HL-60 (cell line): ENCODE results near the gene GARRE1.
"Not testable (repeated sequence)": the region's sequence is repeated elsewhere in the genome, so short reads cannot be mapped to it uniquely, and the experiment has no call there.

ENCODE experiments used
- DNase-seq, 2 experiments: peaks; one replicate each; pipeline ENCODE4 v3.0.0-alpha.2; 2010 to 2020; ENCODE audit warnings: low read depth in 1 of 2, low spot score in 1 of 2
- H3K27ac ChIP-seq: fragments of 250-450 bp; sonication (Bioruptor Pico); replicated peaks from 2 replicates; pipeline ENCODE4 v1.5.1; 2020; ENCODE audit warnings: mild to moderate bottlenecking, moderate library complexity
- H3K27me3 ChIP-seq: fragments of 250-450 bp; sonication (Bioruptor Pico); 2 replicates; pipeline ENCODE4 v1.5.1; 2021; ENCODE audit warnings: mild to moderate bottlenecking, moderate library complexity; ENCODE audit not compliant: insufficient read depth, poor library complexity, severe bottlenecking
- H3K4me3 ChIP-seq: replicated peaks from 2 replicates; pipeline ENCODE4 v1.5.1; 2011; ENCODE audit warnings: mild to moderate bottlenecking, control low read depth, low read length; ENCODE audit not compliant: insufficient read depth
- CTCF ChIP-seq: IDR thresholded peaks from one replicate; pipeline ENCODE4 v1.5.1; 2011; ENCODE audit warnings: low read length, control low read depth, inconsistent platforms; ENCODE audit not compliant: insufficient read depth
- GABPA ChIP-seq: IDR thresholded peaks from 2 replicates; pipeline ENCODE4 v1.6.1; 2012; ENCODE audit warnings: low read depth
- POLR2AphosphoS5 ChIP-seq: IDR thresholded peaks from 2 replicates; pipeline ENCODE4 v1.6.1; 2012; ENCODE audit warnings: low read depth
- REST ChIP-seq: IDR thresholded peaks from 2 replicates; pipeline ENCODE4 v1.6.1; 2012; ENCODE audit warnings: low read depth; ENCODE audit not compliant: insufficient replicate concordance
- SPI1 ChIP-seq: IDR thresholded peaks from 2 replicates; pipeline ENCODE4 v1.6.1; 2012; ENCODE audit warnings: low read depth, mild to moderate bottlenecking, borderline replicate concordance

GARRE1 gene

GRCh38 chr19:34277244-34277643 lies 22.9 kb downstream of the GARRE1 start:
- Histone ChIP-seq H3K27ac (no peak overlapping the region), H3K27me3 (no peaks in the 10 kb centered on the region), H3K4me3 (no peak overlapping the region)
- TF ChIP-seq CTCF, result no peak
- no peak for TF ChIP-seq SPI1
- no peak for TF ChIP-seq REST
- TF ChIP-seq GABPA, result no peak
- TF ChIP-seq POLR2AphosphoS5, result no peak
- no peak for DNase-seq

GRCh38 chr19:34278783-34279182 lies 24.4 kb downstream of the GARRE1 start:
- no peak overlapping the region for H3K27ac ChIP-seq
- no peak for DNase-seq
- H3K4me3 ChIP-seq, result no peak overlapping the region

GRCh38 chr19:34281444-34281843 lies 27.1 kb downstream of the GARRE1 start:
- DNase-seq, H3K27ac ChIP-seq, H3K4me3 ChIP-seq, H3K27me3 ChIP-seq: not testable (repeated sequence)

More at GRCh38 chr19:34278783-34279182, 24.4 kb downstream of the GARRE1 start:
- TF ChIP-seq POLR2AphosphoS5, result no peak
- TF ChIP-seq SPI1, result no peak
- no peak for TF ChIP-seq CTCF
- no peak for TF ChIP-seq REST
- TF ChIP-seq GABPA, result no peak
- no peaks in the 10 kb centered on the region for H3K27me3 ChIP-seq

GRCh38 chr19:34282611-34283519 lies 28.5 kb downstream of the GARRE1 start:
- no peaks in the 10 kb centered on the region for H3K27me3 ChIP-seq
- H3K4me3 ChIP-seq, result no peak overlapping the region
- no peak for TF ChIP-seq GABPA
- TF ChIP-seq SPI1, result no peak
- no peak for TF ChIP-seq POLR2AphosphoS5
- TF ChIP-seq CTCF, result no peak
- TF ChIP-seq REST, result no peak
- no peak overlapping the region for H3K27ac ChIP-seq
- no peak for DNase-seq
